Epidermal melanocyte (primary cell): ENCODE measurements around the gene POLDIP2.

Experiments used
- DNase-seq: peaks from one replicate; pipeline ENCODE4 v3.0.0; 2011; ENCODE audit warnings: low spot score; ENCODE audit not compliant: insufficient read length

POLDIP2 gene

DNA sequence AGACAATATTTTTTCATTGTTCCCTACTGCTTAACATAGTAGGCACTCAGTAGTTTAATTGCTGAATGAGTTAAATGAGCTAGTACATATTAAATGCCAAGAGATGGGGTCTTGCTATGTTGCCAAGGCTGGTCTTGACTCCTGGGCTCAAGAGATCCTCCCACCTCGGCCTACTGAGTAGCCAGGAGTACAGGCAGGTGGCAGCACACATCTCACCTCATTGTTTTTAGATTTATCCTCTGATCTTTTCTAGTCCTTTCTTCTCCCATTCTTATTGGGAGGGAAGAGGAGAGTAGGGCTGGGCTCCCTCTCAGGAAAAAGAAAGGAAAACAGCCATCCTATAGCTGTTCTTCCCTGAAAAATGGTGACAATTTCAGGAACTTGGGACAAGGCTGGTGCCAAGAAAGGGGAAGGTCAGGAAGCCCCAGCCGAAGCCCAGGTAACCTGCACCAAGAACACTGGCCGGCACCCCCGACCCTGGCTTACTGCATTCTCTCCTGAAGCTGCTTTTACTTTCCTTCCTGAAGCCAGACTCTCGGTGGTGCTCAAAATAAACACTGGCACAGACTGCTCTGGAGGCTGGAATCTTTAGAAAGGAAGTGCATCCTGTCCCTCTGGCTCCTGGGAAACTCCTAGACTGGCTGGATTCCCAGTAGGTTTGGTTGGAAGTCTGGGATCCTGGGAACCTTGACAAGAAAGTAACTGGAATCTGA lies 19.1 kb downstream of the POLDIP2 start:
- DNase-seq = no peak

DNA sequence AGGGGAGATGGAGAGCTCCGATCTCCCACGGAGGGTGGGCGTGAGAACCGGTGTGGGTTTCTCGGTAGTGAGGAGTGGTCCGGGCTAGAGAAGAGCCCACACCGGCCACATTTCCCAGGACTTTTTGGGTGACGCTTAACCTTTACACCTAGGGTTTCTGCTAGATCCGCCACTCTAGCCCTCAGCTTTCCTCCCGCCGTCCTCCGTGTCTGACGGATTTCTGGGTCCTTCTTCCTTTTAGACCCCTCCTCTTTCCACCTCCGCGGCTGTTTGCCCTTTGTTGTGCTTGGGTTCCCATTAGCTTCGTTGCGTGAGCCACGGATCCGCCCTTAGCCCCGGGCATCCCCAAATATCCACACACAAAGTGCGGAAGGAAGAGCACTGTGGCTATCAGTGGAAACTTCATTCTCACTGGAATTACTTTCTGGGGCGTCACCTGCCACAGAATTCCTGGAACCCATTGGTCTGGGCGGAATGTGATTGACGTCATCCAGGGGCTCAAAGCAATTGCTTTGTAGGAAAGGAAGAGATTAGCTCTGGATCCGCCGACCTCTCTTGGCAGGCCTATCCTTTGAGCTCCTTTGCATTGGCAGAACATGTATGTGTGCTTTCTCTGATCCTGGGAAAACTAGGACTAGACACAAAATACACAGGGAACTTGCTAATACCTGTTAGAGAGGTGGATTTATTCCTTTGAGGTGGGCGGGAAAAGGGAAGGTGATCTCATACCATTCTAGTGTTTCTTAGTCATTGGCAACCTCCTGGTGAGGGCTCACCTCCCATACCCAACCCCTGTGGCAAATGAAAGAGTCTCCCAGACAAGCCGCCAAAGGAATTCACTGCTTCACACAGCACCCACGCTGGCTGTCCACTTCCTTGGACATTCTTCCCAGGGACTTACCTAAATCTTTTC lies 21.1 kb downstream of the POLDIP2 start:
- no peak for DNase-seq

DNA sequence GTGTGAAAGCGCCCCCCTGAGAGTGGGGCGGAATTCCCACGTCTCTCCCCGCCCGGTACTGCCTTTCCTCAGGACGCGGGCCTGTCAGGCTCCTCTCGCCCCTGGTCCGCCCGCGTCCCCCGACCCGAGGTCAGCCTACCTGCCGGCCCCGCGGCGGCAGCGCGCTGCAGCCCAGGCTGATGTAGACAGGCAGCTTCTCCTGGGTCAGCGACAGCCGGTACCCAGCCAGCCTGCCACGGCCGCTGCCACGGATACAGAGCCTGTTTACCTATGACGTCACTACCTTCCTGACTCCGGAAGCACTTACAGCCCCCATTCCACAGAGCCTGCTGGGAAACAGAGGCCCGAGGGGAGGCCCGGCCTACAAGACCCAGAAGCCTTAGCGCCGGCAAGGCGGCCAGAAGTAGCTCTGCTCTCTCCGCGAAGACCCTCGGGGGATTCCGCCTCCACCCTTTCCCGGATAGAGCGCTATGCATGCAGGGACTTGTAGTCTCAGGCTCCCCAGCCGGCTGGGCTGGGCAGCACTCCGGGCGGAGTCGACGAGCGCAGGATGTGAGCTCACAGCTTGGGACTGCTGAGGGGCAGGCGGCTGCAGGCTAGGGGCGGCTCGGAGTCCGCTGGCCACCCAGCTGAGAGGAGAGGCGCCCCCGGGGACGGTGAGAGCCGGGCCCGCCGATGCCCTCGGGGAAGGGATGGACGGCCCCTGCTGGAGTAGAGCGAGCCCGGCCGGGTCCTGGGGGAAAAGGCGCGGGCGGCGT lies 21.9 kb downstream of the POLDIP2 start, which contains the start of the genes IFT20 and TNFAIP1:
Gene IFT20 (minus strand): TSS at position 272 of the 758 bp plus-strand sequence. CDS start 3,487 bp downstream, outside the sequence.
Gene TNFAIP1 (plus strand): TSS at position 561 of the 758 bp plus-strand sequence. CDS start 3,761 bp downstream, outside the sequence.
- DNase-seq = peak; percentile 90

DNA sequence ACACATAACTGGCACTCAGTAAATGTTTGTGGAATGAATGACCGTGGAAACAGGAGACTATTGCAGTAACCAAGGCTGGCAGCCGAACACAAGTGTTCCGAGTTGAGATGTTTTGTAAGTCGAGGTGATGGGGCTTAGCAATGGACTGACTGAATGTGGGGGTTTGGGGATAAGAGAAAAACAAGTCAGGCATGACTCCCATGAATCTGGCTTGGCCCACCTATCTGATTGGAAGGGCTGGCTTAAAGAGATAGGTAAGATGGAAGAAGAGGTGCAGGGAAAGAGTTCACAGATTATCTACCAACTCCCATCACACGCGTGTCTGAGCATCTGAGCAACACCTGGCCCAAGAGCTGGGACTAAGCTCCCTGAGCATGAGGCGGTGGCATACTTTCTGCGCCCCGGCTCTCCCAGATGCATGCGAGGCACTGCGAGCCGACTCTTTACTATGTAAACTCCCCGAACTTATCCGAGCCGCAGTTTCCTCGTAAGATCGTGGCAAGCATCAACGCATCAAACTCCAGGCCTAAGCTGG lies 22.6 kb downstream of the POLDIP2 start:
- no peak for DNase-seq

DNA sequence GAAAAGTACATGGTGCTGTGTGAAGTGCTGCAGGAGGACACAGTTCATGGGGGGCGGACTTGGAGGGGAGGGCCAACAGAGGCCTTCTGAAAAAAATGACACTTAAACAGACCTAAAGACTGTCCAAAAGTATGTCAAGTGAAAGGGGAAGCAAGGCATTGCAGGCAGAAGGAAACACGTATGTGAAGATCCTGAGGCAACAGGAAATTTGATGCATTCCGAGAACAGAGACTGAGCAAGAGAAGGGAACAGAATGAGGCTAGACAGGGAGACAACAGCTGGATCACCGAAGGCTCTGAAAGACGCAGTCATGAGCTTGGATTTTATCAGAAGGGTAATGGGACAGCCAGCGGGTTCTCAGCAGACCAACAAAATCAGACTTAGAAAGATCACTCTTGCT lies 23.2 kb downstream of the POLDIP2 start:
- DNase-seq = no peak

DNA sequence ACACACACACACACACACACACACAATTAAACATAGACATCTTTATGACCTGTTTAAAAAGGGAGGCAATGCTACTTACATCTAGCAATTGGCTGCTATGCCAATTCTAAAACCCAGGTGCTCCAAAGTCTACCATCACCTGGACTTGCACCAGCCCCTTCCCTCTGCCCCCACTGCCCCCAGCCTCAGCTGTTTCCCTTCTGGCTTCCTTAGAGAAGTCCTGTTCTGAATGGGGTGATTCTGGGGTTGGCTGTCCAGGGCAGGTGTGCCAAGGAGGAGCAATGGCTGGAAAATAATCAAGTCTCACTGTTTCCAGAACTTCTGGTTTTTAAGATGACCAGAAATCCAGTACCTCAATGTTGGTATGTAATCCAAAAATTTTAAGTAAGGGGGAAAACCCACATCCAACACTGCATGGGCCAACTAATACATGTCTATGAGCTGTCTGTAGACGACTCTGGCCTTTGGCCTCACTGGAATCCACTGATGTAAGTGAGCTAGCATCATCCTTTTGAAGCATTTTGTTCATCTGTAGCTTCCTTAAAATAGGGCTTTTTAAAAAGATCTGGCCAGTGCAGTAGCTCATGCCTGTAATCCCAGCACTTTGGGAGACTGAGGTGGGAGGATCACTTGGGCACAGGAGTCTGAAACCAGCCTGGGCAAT lies 24.1 kb downstream of the POLDIP2 start:
- no peak for DNase-seq

DNA sequence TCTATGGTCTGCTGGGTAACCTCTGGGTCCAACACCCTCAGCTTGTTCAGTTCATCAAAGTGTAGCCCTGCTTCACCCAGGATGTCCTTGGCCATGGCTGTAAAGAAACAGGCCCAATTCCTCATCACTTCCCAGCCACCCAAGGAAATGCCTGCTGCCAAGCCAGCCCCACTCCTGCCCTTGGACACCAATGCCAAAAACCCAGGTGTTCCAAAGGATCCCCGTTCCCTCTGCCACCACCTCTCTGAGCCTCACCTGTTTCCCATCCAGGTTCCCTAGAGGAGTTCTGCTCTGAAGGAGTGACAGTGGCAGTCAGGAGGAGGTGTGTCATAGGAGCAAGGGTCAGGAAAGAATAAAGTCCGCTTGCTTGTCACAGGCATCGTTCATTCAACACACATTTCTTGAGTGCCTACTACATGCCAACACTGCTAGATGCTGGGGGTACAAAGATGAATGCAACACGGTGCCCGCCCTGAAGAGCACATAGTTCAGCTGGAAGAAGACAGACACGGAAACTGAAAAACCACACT lies 25.4 kb downstream of the POLDIP2 start:
- DNase-seq = no peak

DNA sequence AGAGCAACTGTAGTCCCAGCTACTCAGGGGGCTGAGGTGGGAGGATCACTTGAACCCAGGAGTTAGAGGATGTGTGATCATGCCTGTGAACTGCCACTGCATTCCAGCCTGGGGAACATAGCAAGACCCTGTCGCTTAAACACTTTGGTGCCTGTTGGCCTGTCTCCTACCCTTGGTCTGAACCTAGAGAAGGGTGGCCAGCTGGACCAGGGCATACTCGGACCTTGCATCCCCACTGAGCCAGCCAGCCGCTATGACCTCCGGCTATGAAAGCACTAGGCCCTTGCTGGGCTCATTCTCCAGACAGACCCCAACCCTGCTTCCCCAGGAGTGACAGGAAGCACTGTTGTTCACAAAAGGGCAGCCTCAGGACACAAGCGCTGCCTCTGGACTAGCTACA lies 26.7 kb downstream of the POLDIP2 start:
- no peak for DNase-seq

DNA sequence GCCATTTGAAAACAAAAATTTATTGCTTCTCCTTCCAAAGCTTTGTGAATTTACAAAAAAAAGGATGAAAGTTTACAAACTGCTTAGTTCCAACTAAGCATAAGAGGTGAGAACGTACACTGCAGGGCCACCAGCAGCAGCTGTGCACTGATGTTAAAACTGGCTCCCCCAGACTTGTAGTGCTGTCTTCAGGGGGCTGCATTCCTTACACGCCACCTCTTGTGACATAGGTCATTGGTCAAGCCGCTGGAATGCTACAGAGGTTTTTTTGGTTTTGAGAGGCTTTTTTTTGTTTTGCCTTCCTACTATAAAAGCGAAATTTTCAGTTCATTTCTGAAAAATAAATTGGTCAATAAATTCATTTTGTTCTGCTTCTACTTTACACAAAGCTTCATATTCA lies 29.0 kb downstream of the POLDIP2 start:
- no peak for DNase-seq

DNA sequence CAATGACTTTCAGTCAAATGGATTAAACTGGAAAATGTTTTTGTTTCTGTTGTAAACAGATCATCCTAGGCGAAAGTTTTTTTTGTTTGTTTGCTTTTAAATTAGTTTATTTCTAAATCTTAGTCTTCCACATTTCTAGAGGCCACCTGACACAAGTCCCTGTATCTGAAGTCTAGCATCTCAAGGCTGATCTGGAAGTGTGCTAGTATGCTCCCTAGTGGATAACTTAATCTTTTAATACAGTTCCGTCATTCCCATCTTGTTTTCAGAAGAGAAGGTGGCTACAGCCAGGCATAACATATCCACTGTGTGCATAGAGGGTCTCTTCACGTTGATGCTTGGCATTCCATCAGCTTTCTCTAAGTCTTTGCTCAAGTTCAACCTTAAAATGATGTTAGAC lies 29.6 kb downstream of the POLDIP2 start:
- DNase-seq = no peak

DNA sequence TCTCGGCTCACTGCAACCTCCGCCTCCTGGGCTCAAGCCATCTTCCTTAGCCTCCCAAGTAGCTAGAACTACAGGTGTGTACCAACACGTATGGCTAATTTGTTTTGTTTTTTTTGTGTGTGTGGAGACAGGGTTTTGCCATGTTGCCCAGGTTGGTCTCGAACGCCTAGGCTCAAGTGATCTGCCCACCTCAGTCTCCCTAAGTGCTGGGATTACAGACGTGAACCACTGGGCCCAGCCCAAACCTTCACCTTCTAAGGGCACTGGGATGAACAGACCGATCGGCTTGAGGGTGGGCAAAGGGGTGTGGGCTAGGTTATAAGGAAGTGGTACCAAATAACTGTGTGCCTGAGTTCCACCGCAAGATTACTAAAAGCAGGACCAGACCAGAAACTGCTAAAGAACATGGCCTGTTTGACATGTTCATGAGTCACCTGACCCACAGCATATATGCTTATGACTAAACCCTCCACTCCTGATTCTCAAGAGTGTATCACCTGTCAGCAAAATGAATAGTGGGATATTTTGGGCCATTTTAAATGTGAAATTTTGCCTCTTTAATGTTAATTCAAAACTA lies 30.2 kb downstream of the POLDIP2 start:
- no peak for DNase-seq

DNA sequence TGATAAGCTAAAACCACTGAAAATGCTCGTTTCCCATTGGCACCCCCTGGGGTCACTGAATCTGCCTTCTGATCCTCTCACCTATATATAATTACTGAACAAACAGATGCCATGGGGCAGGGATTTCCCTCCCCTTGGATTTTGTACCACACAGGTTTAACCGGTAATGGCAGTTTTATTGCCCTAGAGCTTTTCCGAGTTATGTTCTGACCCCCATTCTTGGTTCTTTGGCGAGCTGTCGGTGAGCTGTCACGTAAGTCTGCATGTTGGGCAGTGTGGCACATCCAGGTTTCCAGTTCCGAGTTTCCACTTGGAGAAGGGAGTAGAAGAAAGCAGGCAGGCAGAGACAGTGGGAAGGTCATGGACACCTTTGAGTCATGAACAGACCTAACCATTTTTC lies 31.2 kb downstream of the POLDIP2 start:
- no peak for DNase-seq

DNA sequence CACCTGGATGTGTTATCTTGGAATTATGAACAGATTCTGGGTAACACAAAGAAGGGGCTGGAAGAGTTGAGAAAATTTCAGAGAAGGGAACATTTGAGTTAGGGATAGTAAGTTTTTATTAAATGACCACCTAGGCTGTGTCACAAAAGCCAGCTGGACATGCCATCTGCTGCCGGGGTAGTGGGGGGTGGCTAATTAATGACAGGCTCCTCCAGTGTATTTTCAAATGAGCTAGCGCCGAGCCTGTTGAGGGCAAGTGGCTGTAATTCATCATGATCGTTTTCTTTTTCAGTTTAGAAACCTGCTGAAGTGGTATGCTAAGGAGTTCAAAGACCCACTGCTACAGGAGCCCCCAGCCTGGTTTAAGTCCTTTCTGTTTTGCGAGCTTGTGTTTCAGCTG lies 32.1 kb downstream of the POLDIP2 start:
- DNase-seq = no peak

DNA sequence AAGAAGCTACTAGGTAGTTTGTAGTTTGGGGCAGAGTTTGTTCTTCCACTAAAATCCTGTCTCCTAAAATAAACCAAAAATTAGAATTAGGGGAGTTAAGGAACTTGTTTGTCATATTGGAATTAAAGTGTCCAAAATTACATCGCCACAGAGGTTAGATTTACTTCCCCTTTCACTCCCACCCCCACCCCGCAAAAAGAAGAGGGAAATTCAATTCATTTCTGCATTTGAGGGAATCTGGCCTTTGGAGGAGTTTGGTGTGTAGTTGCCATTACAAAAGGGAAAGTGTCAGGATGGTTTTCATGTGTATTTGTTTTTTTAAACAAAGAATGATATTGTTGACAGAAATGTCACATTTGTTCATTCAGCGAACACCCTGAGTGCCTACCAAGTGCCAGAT lies 32.5 kb downstream of the POLDIP2 start:
- no peak for DNase-seq

DNA sequence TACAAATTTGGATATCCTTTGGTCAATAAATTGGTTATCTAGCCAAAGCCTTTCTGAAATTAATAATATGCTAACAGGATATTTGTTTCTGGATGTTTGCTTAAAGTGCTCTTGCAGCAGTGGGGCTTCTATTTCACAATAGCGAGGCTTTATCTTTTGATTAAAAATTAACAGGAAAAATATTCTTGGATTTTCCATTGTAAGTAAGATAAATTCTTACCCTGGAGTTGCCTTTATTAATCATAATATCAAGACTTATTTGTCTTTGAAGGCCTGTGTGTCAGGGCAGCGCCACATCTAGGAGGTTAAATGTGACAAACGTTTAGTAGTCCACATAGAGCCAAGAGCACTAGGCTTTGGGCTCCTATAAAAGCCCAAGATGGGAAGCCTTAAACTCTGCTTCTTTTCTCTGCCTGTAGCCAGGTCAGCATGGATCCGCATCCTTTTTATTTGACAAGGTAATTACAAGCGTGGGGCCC lies 33.0 kb downstream of the POLDIP2 start:
- DNase-seq = no peak

DNA sequence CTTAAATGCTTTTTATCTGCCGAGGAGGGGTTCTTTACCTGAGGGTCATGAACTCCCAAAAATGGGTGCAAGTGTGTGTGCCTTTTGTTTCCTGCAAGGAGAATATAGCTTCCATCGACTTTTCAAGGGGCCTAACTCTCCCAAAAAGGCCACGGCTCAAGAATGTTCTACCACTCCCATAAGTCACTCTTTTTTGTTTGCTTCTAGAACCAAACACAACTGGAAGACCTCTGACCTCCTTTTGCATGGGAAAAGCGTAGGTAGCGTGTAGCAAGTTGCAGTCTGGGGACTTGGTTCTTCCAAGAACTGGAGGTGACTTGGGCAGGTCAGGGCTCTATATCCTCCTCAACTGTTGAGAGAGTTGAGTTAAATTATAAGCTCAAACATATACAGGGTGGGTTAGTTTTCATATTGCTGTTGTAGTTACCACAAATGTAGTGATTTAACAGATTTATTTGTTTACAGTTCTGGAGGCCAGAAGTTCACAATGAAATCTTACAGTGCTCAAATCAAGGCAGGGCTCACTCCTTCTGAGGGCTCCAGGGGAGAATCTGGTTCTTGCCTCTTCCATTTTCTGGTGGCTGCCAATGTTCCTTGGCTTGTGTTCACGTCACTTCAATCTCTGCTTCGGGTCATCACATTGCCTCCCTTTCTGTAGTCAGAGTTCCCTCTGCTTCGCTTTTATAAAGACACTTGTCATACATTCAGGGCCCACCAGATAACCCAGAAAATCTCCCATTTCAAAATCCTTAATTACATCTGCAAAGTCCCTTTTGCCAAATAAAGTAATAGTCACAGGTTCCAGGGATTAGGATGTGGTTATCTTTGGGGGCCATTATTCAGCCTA lies 36.9 kb downstream of the POLDIP2 start:
- no peak for DNase-seq

DNA sequence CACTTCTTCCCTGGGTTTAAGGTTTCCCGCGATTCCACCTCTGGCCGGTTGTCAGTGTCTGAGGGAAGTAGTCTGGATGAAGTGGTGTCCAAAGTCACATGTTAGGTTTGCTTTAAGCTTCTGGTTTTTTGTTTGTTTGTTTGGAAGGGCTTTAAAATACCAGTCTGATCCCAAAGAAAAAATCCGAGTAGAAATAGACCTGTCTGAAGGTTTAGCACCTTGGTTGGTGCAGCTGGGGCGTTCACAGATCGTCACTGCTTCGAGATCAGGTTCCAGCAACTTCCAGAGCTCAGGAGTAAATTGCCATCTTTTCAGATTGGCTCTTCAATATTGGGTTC lies 37.8 kb downstream of the POLDIP2 start:
- no peak for DNase-seq

DNA sequence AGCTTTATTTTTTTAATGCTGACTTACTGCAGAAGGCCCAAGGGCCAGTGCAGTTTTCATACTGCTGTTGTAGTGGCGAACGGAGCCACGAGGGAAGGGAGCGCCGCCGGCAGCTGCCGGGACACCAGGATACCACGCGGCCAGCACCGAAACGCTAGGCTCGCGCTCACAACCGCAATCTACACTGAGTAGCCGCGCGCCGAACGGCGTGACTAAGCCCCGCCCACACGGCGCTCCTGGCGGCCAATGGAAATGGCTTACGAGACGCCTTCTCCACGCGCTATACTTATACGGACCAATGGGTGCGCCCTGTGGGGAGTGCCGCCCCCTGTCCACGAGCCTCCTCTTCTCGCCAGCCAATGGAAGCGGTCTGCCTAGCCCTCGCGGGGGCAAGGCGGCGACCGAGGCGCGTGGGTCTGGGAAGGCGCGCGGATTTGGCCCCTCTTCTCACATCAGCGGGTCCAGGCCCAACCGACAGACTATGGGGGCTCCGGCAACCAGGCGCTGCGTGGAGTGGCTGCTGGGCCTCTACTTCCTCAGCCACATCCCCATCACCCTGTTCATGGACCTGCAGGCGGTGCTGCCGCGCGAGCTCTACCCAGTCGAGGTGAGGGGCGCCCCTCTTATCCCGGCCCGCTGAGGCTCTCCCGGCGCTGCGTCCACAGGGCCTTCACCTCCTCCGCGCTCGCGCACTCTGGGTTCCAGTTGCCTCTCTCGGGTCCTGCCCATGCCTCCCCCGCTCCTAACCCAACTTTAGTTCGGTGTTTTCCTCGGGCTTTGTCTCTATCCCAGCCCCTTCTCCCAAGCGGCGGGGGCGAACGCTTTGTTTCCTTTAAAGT lies 38.3 kb downstream of the POLDIP2 start, which contains the start of gene TMEM97:
Gene TMEM97 (plus strand): TSS at position 442 of the 839 bp plus-strand sequence. CDS start 40 bp downstream, at position 482.
- DNase-seq = peak; percentile 94
